HL-60/S4 treated with retinoic acid at 250 ng/mL for 4 days and 3 days (cell line): ENCODE data around the gene TBP.
"Not testable (repeated sequence)": the region's sequence is repeated elsewhere in the genome, so short reads cannot be mapped to it uniquely, and the experiment has no call there.

Experiments
- in situ Hi-C: fragments of 300-500 bp; cut with MboI; formaldehyde crosslinking; loops from 2 replicates; pipeline ENCODE4 v1.7.0; 2022; ENCODE audit warnings: low sequenced_read_pairs

Gene TBP

GRCh38 chr6:170554013-170554795, at the start of gene TBP:
Gene TBP, plus strand, starts transcription at chr6:170554369. Its CDS starts 2,661 bp downstream, at chr6:170557030.
- in situ Hi-C loops: no loop called here

- in situ Hi-C loops: no loop called here
Observed at GRCh38 chr6:170504479-170504878, 49.7 kb upstream of the TBP start.

GRCh38 chr6:170505306-170505705, 48.9 kb upstream of the TBP start:
- in situ Hi-C loops: no loop called here

- in situ Hi-C loops: no loop called here
Observed at GRCh38 chr6:170506446-170506845, 47.7 kb upstream of the TBP start.

- in situ Hi-C loops: not testable (repeated sequence)
Observed at GRCh38 chr6:170507728-170508127, 46.4 kb upstream of the TBP start.

- in situ Hi-C loops: not testable (repeated sequence)
Observed at GRCh38 chr6:170508275-170508674, 45.9 kb upstream of the TBP start.

- in situ Hi-C loops: not testable (repeated sequence)
Observed at GRCh38 chr6:170508892-170509722, 45.1 kb upstream of the TBP start.

GRCh38 chr6:170509723-170510018, 44.5 kb upstream of the TBP start:
- in situ Hi-C loops: loop anchor here (10.0 kb wide), 1 partner anchor 715 kb away; no protein-coding TSS in a partner anchor

- in situ Hi-C loops: loop anchor here (10.0 kb wide), 1 partner anchor 716 kb away; no protein-coding TSS in a partner anchor
Observed at GRCh38 chr6:170510631-170511030, 43.5 kb upstream of the TBP start.

GRCh38 chr6:170512249-170512648, 41.9 kb upstream of the TBP start:
- in situ Hi-C loops: loop anchor here (10.0 kb wide), 1 partner anchor 717 kb away; no protein-coding TSS in a partner anchor

- in situ Hi-C loops: loop anchor here (10.0 kb wide), 1 partner anchor 720 kb away; no protein-coding TSS in a partner anchor
Observed at GRCh38 chr6:170514908-170515307, 39.3 kb upstream of the TBP start.

- in situ Hi-C loops: loop anchor here (10.0 kb wide), 1 partner anchor 722 kb away; no protein-coding TSS in a partner anchor
Observed at GRCh38 chr6:170516783-170517616, 37.2 kb upstream of the TBP start.

GRCh38 chr6:170522565-170523183, 31.5 kb upstream of the TBP start:
- in situ Hi-C loops: no loop called here

- in situ Hi-C loops: no loop called here
Observed at GRCh38 chr6:170523256-170524171, 30.7 kb upstream of the TBP start.

- in situ Hi-C loops: no loop called here
Observed at GRCh38 chr6:170524172-170524502, 30.0 kb upstream of the TBP start.

GRCh38 chr6:170525795-170526194, 28.4 kb upstream of the TBP start:
- in situ Hi-C loops: no loop called here

- in situ Hi-C loops: not testable (repeated sequence)
Observed at GRCh38 chr6:170527995-170528394, 26.2 kb upstream of the TBP start.

GRCh38 chr6:170529839-170530469, 24.2 kb upstream of the TBP start:
- in situ Hi-C loops: no loop called here

- in situ Hi-C loops: no loop called here
Observed at GRCh38 chr6:170532867-170533488, 21.2 kb upstream of the TBP start.
